Nephron (organoid): ENCODE results near the gene WWOX.

Experiments
- H3K27ac Mint-ChIP-seq, 3 experiments: 2 replicates each; pipeline ENCODE4 v1.8.0; 2020; ENCODE audit warnings: mixed read lengths in 3 of 3, mild to moderate bottlenecking in 2 of 3, moderate library complexity in 1 of 3
- H3K27me3 Mint-ChIP-seq: 2 replicates; pipeline ENCODE4 v1.8.0; 2021; ENCODE audit warnings: low read depth, mild to moderate bottlenecking, moderate library complexity, mixed read lengths
- H3K36me3 Mint-ChIP-seq: 2 replicates; pipeline ENCODE4 v1.8.0; 2020; ENCODE audit warnings: low read depth, mixed read lengths
- H3K4me1 Mint-ChIP-seq: 2 replicates; pipeline ENCODE4 v1.8.0; 2020; ENCODE audit warnings: mixed read lengths
- H3K4me3 Mint-ChIP-seq, 3 experiments: 2 replicates each; pipeline ENCODE4 v1.8.0; 2020; ENCODE audit warnings: mild to moderate bottlenecking in 3 of 3, mixed read lengths in 3 of 3, moderate library complexity in 2 of 3
- H3K9me3 Mint-ChIP-seq: 2 replicates; pipeline ENCODE4 v1.8.0; 2020; ENCODE audit warnings: mixed read lengths
- TF ChIP-seq, protein P1 (sequence below), 3 experiments: fragments of 200-600 bp; sonication (generic); IDR thresholded peaks; one replicate each; pipeline ENCODE4 v1.5.0; 2021; ENCODE audit warnings: antibody characterized with exemption in 3 of 3; ENCODE audit not compliant: unreplicated experiment in 3 of 3

Gene WWOX

DNA sequence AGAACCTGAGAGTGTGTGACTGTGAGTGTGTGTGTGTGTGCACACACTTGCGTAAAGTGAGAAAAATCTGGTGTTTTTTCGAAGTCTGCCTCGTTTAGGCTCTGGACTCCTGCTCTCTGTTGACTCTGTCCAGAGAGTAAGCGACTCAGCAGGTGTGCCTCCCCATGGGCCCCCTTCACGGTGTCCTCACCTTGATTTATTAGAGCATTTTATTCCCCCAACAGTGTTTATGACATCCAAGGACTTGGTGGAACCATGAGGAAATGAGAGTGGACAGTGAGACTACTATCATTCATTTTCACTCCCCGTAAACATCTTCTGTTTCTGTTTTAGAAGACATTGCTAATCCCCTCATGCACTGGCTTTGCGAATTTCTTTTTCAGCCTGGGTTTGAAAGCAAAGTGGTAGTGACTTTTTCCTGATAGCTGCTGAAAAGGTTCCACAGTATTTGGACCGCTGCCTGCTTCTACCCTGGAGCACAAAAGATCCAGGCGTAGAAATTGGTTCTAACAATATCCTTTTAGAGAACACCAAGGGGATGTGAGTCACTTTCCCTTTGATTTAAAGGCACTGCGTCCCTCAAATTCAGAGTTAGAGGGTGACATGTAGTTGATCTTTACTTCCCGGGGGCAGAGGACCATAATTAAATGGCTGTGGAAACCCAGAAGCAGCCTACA is 218.2 kb downstream of the WWOX start:
- TF ChIP-seq, protein P1, sequence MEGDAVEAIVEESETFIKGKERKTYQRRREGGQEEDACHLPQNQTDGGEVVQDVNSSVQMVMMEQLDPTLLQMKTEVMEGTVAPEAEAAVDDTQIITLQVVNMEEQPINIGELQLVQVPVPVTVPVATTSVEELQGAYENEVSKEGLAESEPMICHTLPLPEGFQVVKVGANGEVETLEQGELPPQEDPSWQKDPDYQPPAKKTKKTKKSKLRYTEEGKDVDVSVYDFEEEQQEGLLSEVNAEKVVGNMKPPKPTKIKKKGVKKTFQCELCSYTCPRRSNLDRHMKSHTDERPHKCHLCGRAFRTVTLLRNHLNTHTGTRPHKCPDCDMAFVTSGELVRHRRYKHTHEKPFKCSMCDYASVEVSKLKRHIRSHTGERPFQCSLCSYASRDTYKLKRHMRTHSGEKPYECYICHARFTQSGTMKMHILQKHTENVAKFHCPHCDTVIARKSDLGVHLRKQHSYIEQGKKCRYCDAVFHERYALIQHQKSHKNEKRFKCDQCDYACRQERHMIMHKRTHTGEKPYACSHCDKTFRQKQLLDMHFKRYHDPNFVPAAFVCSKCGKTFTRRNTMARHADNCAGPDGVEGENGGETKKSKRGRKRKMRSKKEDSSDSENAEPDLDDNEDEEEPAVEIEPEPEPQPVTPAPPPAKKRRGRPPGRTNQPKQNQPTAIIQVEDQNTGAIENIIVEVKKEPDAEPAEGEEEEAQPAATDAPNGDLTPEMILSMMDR (IDR thresholded peaks at IDR 0.05; ENCODE audit: unreplicated experiment in 3 of 3), result no peak
- Mint-ChIP-seq H3K27ac (peak overlapping the region in 1 of 3 experiments; percentile 68), H3K27me3 (peaks cover 23% of the 10 kb centered on the region), H3K9me3 (no peaks in the 10 kb centered on the region), H3K4me1 (peaks cover 6% of the 10 kb centered on the region), H3K36me3 (peaks cover 4% of the 10 kb centered on the region), H3K4me3 (no peak overlapping the region)

DNA sequence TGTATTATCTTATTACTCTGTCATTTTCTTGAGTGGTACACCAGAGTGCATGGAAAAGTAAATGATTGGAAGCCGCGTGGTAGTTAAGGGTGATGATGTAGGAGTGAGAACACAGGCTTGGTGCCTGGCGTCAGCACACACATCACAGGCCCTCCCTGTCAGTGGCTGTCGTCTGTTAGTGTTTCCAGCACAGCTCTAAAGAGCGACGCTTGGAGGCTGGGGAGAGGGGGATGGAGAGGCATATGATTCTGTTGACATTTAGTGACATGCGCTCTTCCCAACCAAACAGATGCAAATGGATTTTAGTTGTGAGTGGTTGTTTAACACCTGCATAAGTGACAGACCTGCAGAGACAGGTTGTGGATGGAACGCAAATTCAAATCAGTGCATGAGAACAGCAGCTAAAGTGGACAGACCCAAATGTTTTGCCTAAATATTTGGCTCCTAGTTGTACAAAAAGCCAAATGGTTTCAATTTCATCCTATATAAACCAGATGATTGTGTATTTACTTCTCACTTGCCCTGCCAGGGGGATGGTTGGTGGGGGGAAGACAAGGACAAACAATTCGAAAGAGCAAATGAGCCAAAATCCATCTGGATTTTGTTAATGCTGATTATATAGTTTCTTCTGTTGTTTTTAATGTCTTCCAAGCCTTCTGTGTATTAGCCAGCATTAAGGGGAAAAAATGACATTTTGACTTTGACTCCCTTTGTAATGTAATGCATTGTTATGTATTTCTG is 222.3 kb downstream of the WWOX start:
- no peak overlapping the region for H3K4me3 Mint-ChIP-seq

DNA sequence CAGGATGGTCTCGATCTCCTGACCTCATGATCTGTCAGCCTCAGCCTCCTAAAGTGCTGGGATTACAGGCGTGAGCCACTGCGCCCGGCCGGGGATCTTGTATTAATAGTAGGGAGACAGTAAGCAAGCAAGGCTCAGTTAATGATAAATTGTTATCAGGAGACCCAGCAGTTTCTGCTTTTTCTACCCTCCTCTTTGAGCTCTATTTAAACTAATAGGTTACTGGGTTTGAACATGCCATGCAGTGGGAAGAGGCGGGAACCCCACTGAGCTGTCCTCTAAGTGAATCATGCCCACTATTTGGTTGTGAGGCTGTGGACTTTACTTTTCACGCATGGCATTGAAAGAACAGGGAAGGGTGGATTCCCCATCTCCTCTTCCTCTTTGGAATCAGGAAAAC is 223.9 kb downstream of the WWOX start:
- Mint-ChIP-seq H3K36me3 (peaks cover 4% of the 10 kb centered on the region), H3K27ac (peak overlapping the region in 1 of 3 experiments; percentile 70), H3K27me3 (peaks cover 14% of the 10 kb centered on the region), H3K4me1 (peaks cover 6% of the 10 kb centered on the region), H3K4me3 (no peak overlapping the region), H3K9me3 (no peaks in the 10 kb centered on the region)
- TF ChIP-seq, protein P1 (IDR thresholded peaks at IDR 0.05; ENCODE audit: unreplicated experiment in 3 of 3), result no peak

More for the DNA sequence above, 222.3 kb downstream of the WWOX start:
- Mint-ChIP-seq H3K9me3 (no peaks in the 10 kb centered on the region), H3K36me3 (peaks cover 4% of the 10 kb centered on the region), H3K27ac (peak overlapping the region in 1 of 3 experiments; percentile 1), H3K27me3 (peaks cover 18% of the 10 kb centered on the region), H3K4me1 (peaks cover 11% of the 10 kb centered on the region)
- TF ChIP-seq, protein P1 (IDR thresholded peaks at IDR 0.05; ENCODE audit: unreplicated experiment in 3 of 3), result no peak

DNA sequence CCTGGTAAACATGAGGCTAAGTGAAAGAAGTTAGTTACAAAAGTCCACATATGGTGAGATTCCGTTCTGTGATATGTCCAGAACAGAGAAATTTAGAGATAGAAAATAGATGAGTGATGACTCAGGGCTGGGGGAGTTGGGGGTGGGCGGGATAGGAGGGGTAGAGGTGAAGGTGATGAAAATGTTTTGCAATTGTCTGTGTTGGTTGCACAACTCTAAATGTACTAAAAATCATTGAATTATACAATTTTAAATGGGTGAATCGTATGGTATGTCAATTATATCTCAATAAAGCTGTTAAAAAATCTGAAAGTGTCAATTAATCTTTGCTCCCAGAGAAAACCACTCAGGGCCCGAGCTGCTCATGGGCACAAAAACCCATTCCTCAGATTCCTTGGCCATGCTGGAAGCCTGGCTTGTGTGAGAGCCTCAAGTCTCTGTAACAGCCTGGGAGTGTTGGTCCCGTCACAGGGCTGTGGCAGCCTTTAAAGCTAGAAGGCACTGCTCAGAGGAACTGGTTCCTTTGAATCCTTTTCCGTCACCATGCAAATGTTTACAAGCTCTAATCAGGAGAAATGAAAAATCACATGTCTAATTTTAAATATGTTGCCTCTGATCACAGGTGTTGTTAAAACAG is 225.3 kb downstream of the WWOX start:
- Mint-ChIP-seq H3K36me3 (no peaks in the 10 kb centered on the region), H3K9me3 (no peaks in the 10 kb centered on the region), H3K4me3 (no peak overlapping the region), H3K27me3 (peaks cover 21% of the 10 kb centered on the region), H3K4me1 (peaks cover 6% of the 10 kb centered on the region), H3K27ac (no peak overlapping the region)
- TF ChIP-seq, protein P1 (IDR thresholded peaks at IDR 0.05; ENCODE audit: unreplicated experiment in 3 of 3), result no peak

DNA sequence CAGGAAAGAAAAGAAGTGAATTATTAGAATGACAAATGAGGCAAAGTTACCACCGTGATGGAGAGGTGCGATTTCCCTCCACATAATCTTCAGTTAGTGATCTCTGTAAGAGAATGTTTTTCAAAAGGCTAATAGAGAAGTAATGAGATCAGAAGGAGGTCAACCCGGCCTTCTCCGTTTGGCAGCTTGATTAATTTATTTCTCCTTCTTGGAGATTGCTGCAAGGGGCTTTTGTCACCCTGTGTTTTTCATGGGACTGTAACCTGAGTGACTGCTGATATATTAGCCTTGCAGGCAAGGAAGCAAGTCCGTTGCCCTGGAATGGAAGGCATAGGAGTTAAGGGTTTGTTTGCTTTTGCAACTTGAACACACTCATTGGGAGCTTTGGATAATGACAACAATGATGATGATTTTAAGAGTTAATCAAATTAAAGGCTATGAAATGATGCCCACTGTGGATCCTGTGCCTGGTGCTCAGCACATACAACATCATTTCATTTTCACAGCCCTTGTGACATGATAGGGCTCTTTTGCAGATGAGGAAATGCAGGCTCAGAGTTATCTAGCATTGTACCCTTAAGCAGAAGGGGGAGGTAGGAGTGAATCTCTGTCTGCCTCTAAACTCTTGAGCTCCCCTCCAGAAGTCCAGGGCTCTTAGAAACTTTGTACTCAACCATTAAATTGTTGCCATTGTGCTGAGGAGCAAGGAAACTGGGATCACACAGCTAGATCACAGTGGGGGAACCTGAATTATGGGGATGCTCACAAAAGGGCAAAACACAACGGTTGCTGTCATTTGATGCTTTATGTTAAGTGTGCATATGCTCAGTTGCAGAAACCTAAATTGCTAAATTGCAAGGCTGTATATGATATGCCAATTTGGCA is 226.3 kb downstream of the WWOX start:
- Mint-ChIP-seq H3K27me3 (peaks cover 21% of the 10 kb centered on the region), H3K4me1 (peaks cover 6% of the 10 kb centered on the region), H3K36me3 (no peaks in the 10 kb centered on the region), H3K27ac (peak overlapping the region in 1 of 3 experiments; percentile 6), H3K4me3 (no peak overlapping the region), H3K9me3 (no peaks in the 10 kb centered on the region)
- TF ChIP-seq, protein P1 (IDR thresholded peaks at IDR 0.05; ENCODE audit: unreplicated experiment in 3 of 3), result no peak
